ENCODE results near the gene NBAS.

DNA sequence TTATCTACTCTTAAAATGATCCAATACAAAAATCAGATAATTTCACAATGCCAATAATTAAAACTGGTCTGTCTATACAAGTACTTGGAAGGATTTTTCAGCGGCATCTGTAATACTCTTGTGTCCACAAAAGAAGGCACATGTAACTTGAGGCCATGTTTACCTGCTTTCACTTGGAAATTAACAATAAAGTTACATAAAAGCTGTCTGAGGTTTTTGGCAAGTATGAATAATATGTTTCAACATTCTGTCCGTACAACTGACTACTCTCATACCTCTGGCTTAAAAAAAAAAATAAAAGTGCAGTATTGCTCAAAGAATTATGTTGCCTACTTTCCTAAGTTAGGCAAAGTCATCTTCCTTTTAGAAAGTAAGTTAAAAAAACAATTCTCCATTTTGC is 253.6 kb downstream of the NBAS start:
- TF ChIP-seq, protein P1, sequence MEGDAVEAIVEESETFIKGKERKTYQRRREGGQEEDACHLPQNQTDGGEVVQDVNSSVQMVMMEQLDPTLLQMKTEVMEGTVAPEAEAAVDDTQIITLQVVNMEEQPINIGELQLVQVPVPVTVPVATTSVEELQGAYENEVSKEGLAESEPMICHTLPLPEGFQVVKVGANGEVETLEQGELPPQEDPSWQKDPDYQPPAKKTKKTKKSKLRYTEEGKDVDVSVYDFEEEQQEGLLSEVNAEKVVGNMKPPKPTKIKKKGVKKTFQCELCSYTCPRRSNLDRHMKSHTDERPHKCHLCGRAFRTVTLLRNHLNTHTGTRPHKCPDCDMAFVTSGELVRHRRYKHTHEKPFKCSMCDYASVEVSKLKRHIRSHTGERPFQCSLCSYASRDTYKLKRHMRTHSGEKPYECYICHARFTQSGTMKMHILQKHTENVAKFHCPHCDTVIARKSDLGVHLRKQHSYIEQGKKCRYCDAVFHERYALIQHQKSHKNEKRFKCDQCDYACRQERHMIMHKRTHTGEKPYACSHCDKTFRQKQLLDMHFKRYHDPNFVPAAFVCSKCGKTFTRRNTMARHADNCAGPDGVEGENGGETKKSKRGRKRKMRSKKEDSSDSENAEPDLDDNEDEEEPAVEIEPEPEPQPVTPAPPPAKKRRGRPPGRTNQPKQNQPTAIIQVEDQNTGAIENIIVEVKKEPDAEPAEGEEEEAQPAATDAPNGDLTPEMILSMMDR (conservative IDR thresholded peaks at IDR 0.05) = no peak
- no peak for TF ChIP-seq EZH2 (IDR thresholded peaks at IDR 0.05; ENCODE audit: low read depth)
